ENCODE data around the gene ATL3. TPM values are rescaled to one million over a fixed set of nuclear protein-coding genes. Genes with fewer than 3 reads are reported as not detected.
A peak's percentile ranks its signal among the peaks of the same experiment; 100 is the strongest.

The ATL3 gene, protein sequence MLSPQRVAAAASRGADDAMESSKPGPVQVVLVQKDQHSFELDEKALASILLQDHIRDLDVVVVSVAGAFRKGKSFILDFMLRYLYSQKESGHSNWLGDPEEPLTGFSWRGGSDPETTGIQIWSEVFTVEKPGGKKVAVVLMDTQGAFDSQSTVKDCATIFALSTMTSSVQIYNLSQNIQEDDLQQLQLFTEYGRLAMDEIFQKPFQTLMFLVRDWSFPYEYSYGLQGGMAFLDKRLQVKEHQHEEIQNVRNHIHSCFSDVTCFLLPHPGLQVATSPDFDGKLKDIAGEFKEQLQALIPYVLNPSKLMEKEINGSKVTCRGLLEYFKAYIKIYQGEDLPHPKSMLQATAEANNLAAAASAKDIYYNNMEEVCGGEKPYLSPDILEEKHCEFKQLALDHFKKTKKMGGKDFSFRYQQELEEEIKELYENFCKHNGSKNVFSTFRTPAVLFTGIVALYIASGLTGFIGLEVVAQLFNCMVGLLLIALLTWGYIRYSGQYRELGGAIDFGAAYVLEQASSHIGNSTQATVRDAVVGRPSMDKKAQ
- total RNA-seq (30.1 and 36.2 TPM in 2 replicates), polyA plus RNA-seq (8.7 and 9.7 TPM in 2 replicates)

DNA sequence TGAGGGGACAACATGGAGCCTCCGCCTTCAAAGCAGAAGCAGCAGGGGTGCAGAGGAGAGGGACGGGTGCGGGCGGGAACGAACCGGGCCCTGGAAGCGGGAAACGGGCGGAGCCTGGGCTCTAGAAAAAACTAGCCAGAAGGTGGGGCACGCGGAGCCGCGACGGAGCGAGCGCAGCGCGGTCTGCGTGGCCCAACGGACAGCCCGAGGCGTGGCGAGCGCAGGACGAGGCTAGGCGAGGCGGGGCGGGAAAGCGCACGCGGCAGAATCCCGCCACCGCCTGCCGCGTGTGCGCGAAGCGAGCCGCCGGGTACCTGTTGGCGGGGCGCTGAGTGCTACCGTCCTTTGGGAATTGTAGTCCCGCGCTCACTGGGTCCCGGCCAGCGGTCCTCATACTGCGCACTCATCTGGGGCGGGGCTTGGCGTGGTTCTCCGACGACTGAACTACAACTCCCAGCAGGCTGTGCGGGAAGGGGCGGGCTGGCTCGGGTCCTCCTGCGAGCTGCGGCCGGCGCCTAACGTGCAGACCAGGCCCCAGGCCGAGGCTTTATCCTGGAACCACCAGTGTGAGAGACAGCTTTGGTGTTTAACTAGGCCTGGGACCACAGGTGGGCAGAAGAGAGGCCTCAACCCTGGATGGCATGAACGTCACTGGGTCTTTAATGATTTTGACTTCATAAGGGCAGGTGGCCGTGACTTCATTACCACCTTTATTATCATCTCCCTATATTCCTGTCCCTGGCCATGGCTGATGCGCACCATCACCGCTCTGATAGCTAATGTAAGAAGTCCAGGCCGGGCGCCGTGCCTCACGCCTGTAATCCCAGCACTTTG, at the start of gene ATL3:
TSS of gene ATL3 (minus strand) at position 55 of the 834 bp plus-strand sequence. CDS start at position 14, 41 bp downstream.
- 15% methylated on average over 54 of the region's 69 CpGs for WGBS (ENCODE audit: low lambda C conversion rate, missing lambda C conversion rate)
- Histone ChIP-seq H3K4me2 (peak within 1 kb of the TSS; percentile 95), H3K79me2 (peaks cover 37% of the 10 kb centered on the region), H3K9me2 (replicated peaks; ENCODE audit: insufficient read depth) (no peaks in the 10 kb centered on the region), H2AFZ (peak within 1 kb of the TSS; percentile 86), H4K20me1 (ENCODE audit: insufficient read depth, poor library complexity, severe bottlenecking) (no peaks in the 10 kb centered on the region), H3K27ac (peak within 1 kb of the TSS; percentile 91), H3K36me3 (replicated peaks; ENCODE audit: insufficient read depth, low read depth) (no peaks in the 10 kb centered on the region), H3K4me3 (peak within 1 kb of the TSS; percentile 77), H3K27me3 (no peaks in the 10 kb centered on the region), H3K9me3 (ENCODE audit: low read depth) (no peaks in the 10 kb centered on the region), H3K4me1 (ENCODE audit: insufficient read depth) (no peaks in the 10 kb centered on the region)
- DNase-seq (ENCODE audit: low spot score): peak; percentile 96
- TF ChIP-seq, protein P1, sequence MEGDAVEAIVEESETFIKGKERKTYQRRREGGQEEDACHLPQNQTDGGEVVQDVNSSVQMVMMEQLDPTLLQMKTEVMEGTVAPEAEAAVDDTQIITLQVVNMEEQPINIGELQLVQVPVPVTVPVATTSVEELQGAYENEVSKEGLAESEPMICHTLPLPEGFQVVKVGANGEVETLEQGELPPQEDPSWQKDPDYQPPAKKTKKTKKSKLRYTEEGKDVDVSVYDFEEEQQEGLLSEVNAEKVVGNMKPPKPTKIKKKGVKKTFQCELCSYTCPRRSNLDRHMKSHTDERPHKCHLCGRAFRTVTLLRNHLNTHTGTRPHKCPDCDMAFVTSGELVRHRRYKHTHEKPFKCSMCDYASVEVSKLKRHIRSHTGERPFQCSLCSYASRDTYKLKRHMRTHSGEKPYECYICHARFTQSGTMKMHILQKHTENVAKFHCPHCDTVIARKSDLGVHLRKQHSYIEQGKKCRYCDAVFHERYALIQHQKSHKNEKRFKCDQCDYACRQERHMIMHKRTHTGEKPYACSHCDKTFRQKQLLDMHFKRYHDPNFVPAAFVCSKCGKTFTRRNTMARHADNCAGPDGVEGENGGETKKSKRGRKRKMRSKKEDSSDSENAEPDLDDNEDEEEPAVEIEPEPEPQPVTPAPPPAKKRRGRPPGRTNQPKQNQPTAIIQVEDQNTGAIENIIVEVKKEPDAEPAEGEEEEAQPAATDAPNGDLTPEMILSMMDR (IDR thresholded peaks at IDR 0.05; ENCODE audit: poor library complexity): no peak
- TF ChIP-seq EZH2phosphoT487 (IDR thresholded peaks at IDR 0.05; ENCODE audit: low read depth, severe bottlenecking, unreplicated experiment): no peak
- TF ChIP-seq EZH2 (IDR thresholded peaks at IDR 0.05; ENCODE audit: borderline replicate concordance): no peak

DNA sequence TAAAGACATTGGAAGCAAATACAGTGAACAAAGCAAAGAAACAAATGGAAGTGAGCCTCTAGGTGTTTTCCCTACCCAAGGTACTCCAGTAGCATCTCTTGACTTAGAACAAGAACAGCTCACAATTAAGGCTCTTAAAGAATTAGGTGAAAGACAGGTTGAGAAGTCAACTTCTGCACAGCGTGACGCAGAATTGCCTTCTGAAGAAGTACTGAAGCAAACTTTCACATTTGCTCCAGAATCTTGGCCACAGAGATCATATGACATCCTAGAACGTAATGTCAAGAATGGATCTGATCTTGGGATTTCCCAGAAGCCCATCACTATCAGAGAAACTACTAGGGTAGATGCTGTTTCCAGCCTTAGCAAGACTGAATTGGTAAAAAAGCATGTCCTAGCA, 49.4 kb upstream of the ATL3 start:
- H3K36me3 ChIP-seq (replicated peaks; ENCODE audit: insufficient read depth, low read depth): no peaks in the 10 kb centered on the region
- DNase-seq (ENCODE audit: low spot score): no peak
- no peaks in the 10 kb centered on the region for H3K9me3 ChIP-seq (ENCODE audit: low read depth)
- no peaks in the 10 kb centered on the region for H3K27me3 ChIP-seq
- WGBS (ENCODE audit: low lambda C conversion rate, missing lambda C conversion rate): 91% methylated on average over 3 of the region's 3 CpGs
- H2AFZ ChIP-seq: no peak overlapping the region
- no peaks in the 10 kb centered on the region for H4K20me1 ChIP-seq (ENCODE audit: insufficient read depth, poor library complexity, severe bottlenecking)
- H3K9me2 ChIP-seq (replicated peaks; ENCODE audit: insufficient read depth): no peaks in the 10 kb centered on the region
- no peak overlapping the region for H3K4me2 ChIP-seq
- no peaks in the 10 kb centered on the region for H3K4me1 ChIP-seq (ENCODE audit: insufficient read depth)
- no peak overlapping the region for H3K27ac ChIP-seq
- TF ChIP-seq, protein P1 (IDR thresholded peaks at IDR 0.05; ENCODE audit: poor library complexity): no peak
- no peak for TF ChIP-seq EZH2phosphoT487 (IDR thresholded peaks at IDR 0.05; ENCODE audit: low read depth, severe bottlenecking, unreplicated experiment)
- no peak for TF ChIP-seq EZH2 (IDR thresholded peaks at IDR 0.05; ENCODE audit: borderline replicate concordance)
- no peak overlapping the region for H3K4me3 ChIP-seq
- peaks cover 62% of the 10 kb centered on the region for H3K79me2 ChIP-seq

DNA sequence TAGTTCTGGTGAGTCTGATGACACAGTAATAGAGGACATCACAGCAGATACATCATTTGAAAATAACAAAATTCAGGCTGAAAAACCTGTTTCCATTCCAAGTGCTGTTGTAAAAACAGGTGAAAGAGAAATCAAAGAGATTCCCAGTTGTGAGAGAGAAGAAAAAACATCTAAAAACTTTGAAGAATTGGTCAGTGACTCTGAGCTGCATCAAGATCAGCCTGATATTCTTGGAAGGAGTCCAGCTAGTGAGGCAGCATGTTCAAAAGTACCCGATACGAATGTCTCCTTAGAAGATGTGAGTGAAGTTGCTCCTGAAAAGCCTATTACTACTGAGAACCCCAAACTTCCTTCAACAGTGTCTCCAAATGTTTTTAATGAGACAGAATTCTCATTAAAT, 48.8 kb upstream of the ATL3 start:
- no peak for DNase-seq (ENCODE audit: low spot score)
- H3K4me2 ChIP-seq: no peak overlapping the region
- no peak overlapping the region for H3K27ac ChIP-seq
- no peaks in the 10 kb centered on the region for H4K20me1 ChIP-seq (ENCODE audit: insufficient read depth, poor library complexity, severe bottlenecking)
- H2AFZ ChIP-seq: no peak overlapping the region
- 75% methylated on average over 2 of the region's 2 CpGs for WGBS (ENCODE audit: low lambda C conversion rate, missing lambda C conversion rate)
- no peak overlapping the region for H3K4me3 ChIP-seq
- TF ChIP-seq EZH2phosphoT487 (IDR thresholded peaks at IDR 0.05; ENCODE audit: low read depth, severe bottlenecking, unreplicated experiment) (no peak), EZH2 (IDR thresholded peaks at IDR 0.05; ENCODE audit: borderline replicate concordance) (no peak)
- TF ChIP-seq, protein P1 (IDR thresholded peaks at IDR 0.05; ENCODE audit: poor library complexity): no peak
- H3K9me3 ChIP-seq (ENCODE audit: low read depth): no peaks in the 10 kb centered on the region
- H3K4me1 ChIP-seq (ENCODE audit: insufficient read depth): no peaks in the 10 kb centered on the region
- no peaks in the 10 kb centered on the region for H3K36me3 ChIP-seq (replicated peaks; ENCODE audit: insufficient read depth, low read depth)
- no peaks in the 10 kb centered on the region for H3K9me2 ChIP-seq (replicated peaks; ENCODE audit: insufficient read depth)
- H3K79me2 ChIP-seq: peaks cover 63% of the 10 kb centered on the region
- no peaks in the 10 kb centered on the region for H3K27me3 ChIP-seq

Data from hepatocyte (in vitro differentiated cells).